Colonic mucosa (tissue), 4 donors: ENCODE data around the gene COL23A1. TPM values are rescaled to one million over a fixed set of nuclear protein-coding genes. Genes with fewer than 3 reads are reported as not detected.

Experiments used
- DNase-seq: peaks from one replicate; pipeline ENCODE4 v3.0.0-alpha.2; 2020
- H3K27ac ChIP-seq: fragments of 200-600 bp; one replicate; pipeline ENCODE4 v1.8.0; 2021
- H3K27me3 ChIP-seq: fragments of 200-600 bp; one replicate; pipeline ENCODE4 v1.8.0; 2021
- H3K36me3 ChIP-seq: fragments of 200-600 bp; one replicate; pipeline ENCODE4 v1.8.0; 2021
- H3K4me1 ChIP-seq: fragments of 200-600 bp; one replicate; pipeline ENCODE4 v1.8.0; 2021; ENCODE audit warnings: mild to moderate bottlenecking
- H3K4me3 ChIP-seq: fragments of 200-600 bp; one replicate; pipeline ENCODE4 v1.8.0; 2021
- H3K9ac ChIP-seq, 2 donors: one replicate each; pipeline ENCODE4 v1.7.0; 2013; ENCODE audit warnings: control low read depth in 2 of 2, low read depth in 2 of 2, low read length in 2 of 2
- H3K9me3 ChIP-seq: fragments of 200-600 bp; one replicate; pipeline ENCODE4 v1.8.0; 2021
- CTCF ChIP-seq: fragments of 200-600 bp; IDR thresholded peaks from one replicate; pipeline ENCODE4 v1.8.0; 2022; ENCODE audit warnings: antibody characterized with exemption, mild to moderate bottlenecking
- intact Hi-C: fragments of 100-400 bp; cut with DNase I; formaldehyde crosslinking; loops from one replicate; pipeline ENCODE4 v1.14.1; 2022
- total RNA-seq, 2 donors: library from RNA; stranded (reverse); fragmentation: NEBNext Ultra II Directional in 1 of 2; extraction: Animal tissue kit (Norgen Biotek cat#: 25700) in 1 of 2; gene quantifications; one replicate each; pipeline ENCODE4 v1.2.1, GENCODE V29; 2021
- donor health status: healthy.
- donor health status: DM: no; HTN: no; CAD: no.
- donor health status: DM: no; HTN: no; CAD: no.

COL23A1 gene
- total RNA-seq, 2 donors from 2014 or later, result 0.37 to 0.49 TPM

- Histone ChIP-seq H3K36me3 (no peaks in the 10 kb centered on the region), H3K9ac (no peak overlapping the region), H3K9me3 (no peaks in the 10 kb centered on the region), H3K27ac (no peak overlapping the region), H3K4me1 (no peaks in the 10 kb centered on the region), H3K4me3 (no peak overlapping the region), H3K27me3 (no peaks in the 10 kb centered on the region)
- intact Hi-C loops, result no loop called here
- no peak for TF ChIP-seq CTCF
- no peak for DNase-seq
Observed at GRCh38 chr5:178432421-178433272, 157.5 kb downstream of the COL23A1 start.

- Histone ChIP-seq H3K27me3 (no peaks in the 10 kb centered on the region), H3K27ac (no peak overlapping the region), H3K36me3 (no peaks in the 10 kb centered on the region), H3K9me3 (no peaks in the 10 kb centered on the region), H3K9ac (no peak overlapping the region), H3K4me1 (no peaks in the 10 kb centered on the region), H3K4me3 (no peak overlapping the region)
- no peak for DNase-seq
- TF ChIP-seq CTCF, result no peak
- intact Hi-C loops, result no loop called here
Observed at GRCh38 chr5:178431782-178432165, 158.4 kb downstream of the COL23A1 start.

GRCh38 chr5:178431063-178431781 is 159.0 kb downstream of the COL23A1 start:
- no peaks in the 10 kb centered on the region for H3K9me3 ChIP-seq
- no peaks in the 10 kb centered on the region for H3K27me3 ChIP-seq
- no peaks in the 10 kb centered on the region for H3K36me3 ChIP-seq
- H3K4me3 ChIP-seq, result no peak overlapping the region
- no peaks in the 10 kb centered on the region for H3K4me1 ChIP-seq
- intact Hi-C loops, result no loop called here
- no peak for DNase-seq
- no peak overlapping the region for H3K9ac ChIP-seq
- no peak for TF ChIP-seq CTCF
- H3K27ac ChIP-seq, result no peak overlapping the region

GRCh38 chr5:178430186-178431062 is 159.8 kb downstream of the COL23A1 start:
- TF ChIP-seq CTCF, result no peak
- intact Hi-C loops, result no loop called here
- DNase-seq, result no peak

GRCh38 chr5:178429491-178430185 is 160.6 kb downstream of the COL23A1 start:
- H3K9me3 ChIP-seq, result no peaks in the 10 kb centered on the region
- H3K9ac ChIP-seq, result no peak overlapping the region
- DNase-seq, result no peak
- H3K27ac ChIP-seq, result no peak overlapping the region
- intact Hi-C loops, result no loop called here
- no peaks in the 10 kb centered on the region for H3K4me1 ChIP-seq
- TF ChIP-seq CTCF, result no peak
- H3K36me3 ChIP-seq, result no peaks in the 10 kb centered on the region
- no peak overlapping the region for H3K4me3 ChIP-seq
- H3K27me3 ChIP-seq, result no peaks in the 10 kb centered on the region

More at GRCh38 chr5:178430186-178431062, 159.8 kb downstream of the COL23A1 start:
- H3K9me3 ChIP-seq, result no peaks in the 10 kb centered on the region
- H3K27me3 ChIP-seq, result no peaks in the 10 kb centered on the region
- no peak overlapping the region for H3K27ac ChIP-seq
- H3K4me3 ChIP-seq, result no peak overlapping the region
- no peak overlapping the region for H3K9ac ChIP-seq
- no peaks in the 10 kb centered on the region for H3K36me3 ChIP-seq
- H3K4me1 ChIP-seq, result no peaks in the 10 kb centered on the region
